ENCODE results near the gene MYO16.
A peak's percentile ranks its signal among the peaks of the same experiment; 100 is the strongest.

MYO16 gene

GRCh38 chr13:108776650-108777049 lies 147.2 kb downstream of the MYO16 start:
- H3K4me3 ChIP-seq (ENCODE audit: low read depth, low read length), result no peak overlapping the region
- H3K27ac ChIP-seq (ENCODE audit: extremely low read depth, low read depth, low read length), result no peak overlapping the region
- no peak for TF ChIP-seq ZFP69B (tag by site-specific recombination; IDR thresholded peaks at IDR 0.05)
- TF ChIP-seq ZBTB21 (tag by site-specific recombination; IDR thresholded peaks at IDR 0.05), result no peak
- no peak for TF ChIP-seq ZNF362 (tag by site-specific recombination; IDR thresholded peaks at IDR 0.05)
- no peak for TF ChIP-seq ZNF585B (tag by site-specific recombination; IDR thresholded peaks at IDR 0.05)
- no peak for TF ChIP-seq ZSCAN23 (tag by site-specific recombination; IDR thresholded peaks at IDR 0.05)
- no peak for TF ChIP-seq BCL6B (tag by site-specific recombination; IDR thresholded peaks at IDR 0.05)
- TF ChIP-seq ZNF121 (tag by site-specific recombination; IDR thresholded peaks at IDR 0.05), result no peak
- TF ChIP-seq ZNF404 (tag by site-specific recombination; IDR thresholded peaks at IDR 0.05), result no peak
- TF ChIP-seq ZNF155 (tag by site-specific recombination; IDR thresholded peaks at IDR 0.05), result no peak
- TF ChIP-seq KLF7 (tag by site-specific recombination; IDR thresholded peaks at IDR 0.05; ENCODE audit: borderline replicate concordance), result no peak
- TF ChIP-seq ZNF24 (tag by site-specific recombination; IDR thresholded peaks at IDR 0.05), result no peak
- no peak for TF ChIP-seq ZBTB20 (tag by site-specific recombination; IDR thresholded peaks at IDR 0.05)
- H3K36me3 ChIP-seq (ENCODE audit: control insufficient read depth in 2 of 2, insufficient read depth in 1 of 2, low read length in 2 of 2), result no peaks in the 10 kb centered on the region
- no peaks in the 10 kb centered on the region for H3K4me1 ChIP-seq (ENCODE audit: control insufficient read depth, insufficient read depth, low read length)
- CTCF ChIA-PET, result no interaction called here
- POLR2A ChIA-PET, result no interaction called here
- H3K9me3 ChIP-seq (ENCODE audit: control insufficient read depth, insufficient read depth, low read depth, low read length), result no peaks in the 10 kb centered on the region

GRCh38 chr13:108777421-108778420 lies 148.3 kb downstream of the MYO16 start:
- CTCF ChIA-PET, result no interaction called here
- TF ChIP-seq HIC1 (tag by site-specific recombination; IDR thresholded peaks at IDR 0.05) (0 out of 2 replicates have a peak, but pooled peaks have one; percentile 22), ATF2 (tag by site-specific recombination; IDR thresholded peaks at IDR 0.05; ENCODE audit: low read depth) (no peak)
- H3K9me3 ChIP-seq (ENCODE audit: control insufficient read depth, insufficient read depth, low read depth, low read length), result no peaks in the 10 kb centered on the region
- no peak overlapping the region for H3K4me3 ChIP-seq (ENCODE audit: low read depth, low read length)
- H3K27ac ChIP-seq (ENCODE audit: extremely low read depth, low read depth, low read length), result no peak overlapping the region
- no peaks in the 10 kb centered on the region for H3K36me3 ChIP-seq (ENCODE audit: control insufficient read depth in 2 of 2, insufficient read depth in 1 of 2, low read length in 2 of 2)
- POLR2A ChIA-PET, result no interaction called here
- no peaks in the 10 kb centered on the region for H3K4me1 ChIP-seq (ENCODE audit: control insufficient read depth, insufficient read depth, low read length)

- Histone ChIP-seq H3K27ac (ENCODE audit: extremely low read depth, low read depth, low read length) (no peak overlapping the region), H3K4me3 (ENCODE audit: low read depth, low read length) (no peak overlapping the region), H3K9me3 (ENCODE audit: control insufficient read depth, insufficient read depth, low read depth, low read length) (no peaks in the 10 kb centered on the region), H3K4me1 (ENCODE audit: control insufficient read depth, insufficient read depth, low read length) (no peaks in the 10 kb centered on the region), H3K36me3 (ENCODE audit: control insufficient read depth in 2 of 2, insufficient read depth in 1 of 2, low read length in 2 of 2) (no peaks in the 10 kb centered on the region)
- no peak for TF ChIP-seq ZNF513 (tag by site-specific recombination; IDR thresholded peaks at IDR 0.05)
- TF ChIP-seq ZNF366 (tag by site-specific recombination; conservative IDR thresholded peaks at IDR 0.05), result no peak
- TF ChIP-seq ZBTB10 (tag by site-specific recombination; IDR thresholded peaks at IDR 0.05), result no peak
- CTCF ChIA-PET, result interaction anchor here (0.6 kb wide), 1 partner anchor 576 kb away, joined by 3 read pairs; no protein-coding TSS in a partner anchor
- POLR2A ChIA-PET, result interaction anchor here (0.6 kb wide), 1 partner anchor 993 kb away, joined by 4 read pairs; no protein-coding TSS in a partner anchor
Measured at GRCh38 chr13:108779308-108779707, 149.9 kb downstream of the MYO16 start.

Measured in HEK293 (cell line).